Activated CD4-positive, alpha-beta T cell treated with anti-CD3 and anti-CD28 coated beads, Interleukin-2, amount 50 U/mL, for 16 hours (primary cell): ENCODE measurements around the gene SLC2A4.

ENCODE experiments used
- DNase-seq: peaks from one replicate; pipeline ENCODE4 v3.0.0-alpha.2; 2020

Gene SLC2A4

GRCh38 chr17:7280519-7281073 lies 922 bp upstream of the SLC2A4 start:
- peak; percentile 82 for DNase-seq

DNA sequence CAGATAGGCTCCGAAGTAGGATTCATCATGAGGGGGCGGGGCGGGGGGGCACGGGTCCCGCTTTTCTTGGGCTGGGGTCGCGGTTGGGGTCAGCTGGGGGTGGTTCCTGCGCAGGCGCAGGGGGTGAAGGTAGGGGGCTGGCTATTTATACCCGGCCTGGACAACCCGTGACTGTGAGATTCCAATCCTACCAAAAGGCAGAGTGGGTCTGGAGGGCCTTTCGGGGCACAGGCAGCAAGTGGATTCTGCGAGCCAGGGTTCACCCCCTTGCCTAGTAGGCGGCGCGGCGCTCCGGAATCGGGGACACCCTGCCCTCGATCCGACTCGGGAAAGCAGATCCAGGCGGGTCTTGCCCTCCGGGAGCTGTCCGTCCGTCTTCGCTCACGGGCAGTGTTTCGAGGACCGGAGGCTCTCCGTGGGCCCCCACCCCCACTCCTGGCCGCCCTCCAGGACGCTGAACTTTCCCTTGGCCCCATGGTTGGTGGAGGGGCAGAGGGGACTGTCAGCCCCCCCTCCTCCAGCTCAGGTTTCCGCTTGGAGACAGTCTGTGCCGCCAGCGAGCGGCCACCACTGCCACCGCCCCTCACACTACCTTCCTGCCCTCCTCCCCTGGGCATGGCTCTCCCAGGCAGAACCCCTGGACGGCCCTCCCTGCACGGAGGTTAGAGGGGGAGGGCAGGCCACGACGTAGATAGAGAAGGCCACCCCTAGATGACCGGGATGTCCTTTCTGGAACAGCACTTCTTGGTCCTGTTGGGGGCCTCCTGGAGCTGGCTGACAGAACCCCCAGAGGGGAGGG lies 634 bp downstream of the SLC2A4 start:
- no peak for DNase-seq

DNA sequence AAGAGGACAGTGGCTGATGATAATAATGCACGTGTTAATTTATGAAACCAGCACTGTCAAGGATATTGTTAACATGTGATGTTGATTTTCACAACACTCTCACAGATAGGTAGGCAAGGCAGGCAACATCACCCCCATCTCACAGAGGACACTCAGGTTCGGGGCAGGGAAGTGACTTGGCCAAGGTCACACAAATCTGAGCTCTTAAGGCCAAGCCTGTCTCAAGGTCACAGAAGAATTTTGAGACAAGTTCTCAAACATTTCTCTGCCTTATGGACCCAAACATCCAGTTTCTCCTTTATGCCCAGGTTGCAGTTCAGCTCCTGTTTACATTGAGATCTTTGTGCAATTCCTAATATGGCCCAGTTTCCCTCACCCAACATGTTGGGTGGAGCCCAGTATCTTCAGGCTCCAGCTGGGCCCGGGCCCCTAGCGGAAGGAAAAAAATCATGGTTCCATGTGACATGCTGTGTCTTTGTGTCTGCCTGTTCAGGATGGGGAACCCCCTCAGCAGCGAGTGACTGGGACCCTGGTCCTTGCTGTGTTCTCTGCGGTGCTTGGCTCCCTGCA lies 1.3 kb downstream of the SLC2A4 start:
- DNase-seq = no peak

- no peak for DNase-seq
These were observed 2.1 kb downstream of the SLC2A4 start for GRCh38 chr17:7283471-7284216.

- no peak for DNase-seq
These were observed 3.4 kb downstream of the SLC2A4 start for GRCh38 chr17:7284911-7285310.

DNA sequence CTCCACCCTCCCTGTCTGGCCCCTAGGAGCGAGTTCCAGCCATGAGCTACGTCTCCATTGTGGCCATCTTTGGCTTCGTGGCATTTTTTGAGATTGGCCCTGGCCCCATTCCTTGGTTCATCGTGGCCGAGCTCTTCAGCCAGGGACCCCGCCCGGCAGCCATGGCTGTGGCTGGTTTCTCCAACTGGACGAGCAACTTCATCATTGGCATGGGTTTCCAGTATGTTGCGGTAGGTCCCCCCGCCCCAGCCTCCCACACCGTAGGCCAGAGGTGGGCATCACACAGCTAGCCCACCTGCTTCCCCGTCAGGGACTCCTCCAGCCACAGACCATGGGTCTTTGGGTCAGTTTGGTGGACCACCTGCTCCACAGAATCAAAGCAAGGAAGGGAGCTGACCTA lies 4.2 kb downstream of the SLC2A4 start:
- no peak for DNase-seq

- no peak for DNase-seq
These were observed 7.9 kb downstream of the SLC2A4 start for GRCh38 chr17:7289256-7290032.

GRCh38 chr17:7290166-7290565 lies 8.6 kb downstream of the SLC2A4 start:
- DNase-seq = no peak

DNA sequence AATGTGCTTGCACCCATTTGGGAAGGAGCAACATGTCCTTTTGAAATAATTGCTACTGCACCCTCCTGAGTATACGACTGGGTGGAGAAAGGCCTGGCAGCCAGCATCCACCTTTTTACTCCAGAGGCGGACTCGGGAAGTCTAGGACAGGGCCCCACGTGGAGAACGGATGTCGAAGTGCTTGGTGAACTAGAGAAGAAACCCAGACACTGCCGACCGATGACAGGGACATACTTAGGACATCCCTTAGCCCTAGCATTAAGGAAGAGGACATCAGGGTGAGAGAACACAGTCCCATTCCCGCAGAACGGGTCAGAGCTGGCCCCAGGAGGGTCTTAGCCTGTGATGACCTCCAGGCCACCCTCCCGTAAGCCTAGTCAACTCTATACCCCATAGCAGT lies 9.2 kb downstream of the SLC2A4 start:
- DNase-seq = no peak

DNA sequence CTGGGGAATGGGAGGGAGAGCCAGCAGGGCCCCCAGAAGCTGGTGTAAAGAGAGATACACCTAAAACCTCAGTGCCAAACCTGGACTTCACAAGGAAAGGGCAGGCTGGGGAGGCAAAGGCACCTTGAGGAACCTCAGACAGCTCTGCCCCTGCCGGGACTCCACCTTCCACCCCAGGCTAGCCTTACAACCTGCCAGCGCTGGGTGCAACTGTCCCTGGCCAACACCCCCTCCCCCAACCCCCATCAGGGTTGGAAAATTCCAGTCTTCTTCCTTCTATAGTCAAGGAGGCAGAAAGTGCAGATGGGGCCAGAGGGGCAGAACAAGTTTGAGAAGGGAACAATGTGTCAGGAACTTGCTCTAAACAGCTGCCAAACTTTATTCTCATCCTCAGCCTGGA lies 10.7 kb downstream of the SLC2A4 start:
- DNase-seq = no peak

DNA sequence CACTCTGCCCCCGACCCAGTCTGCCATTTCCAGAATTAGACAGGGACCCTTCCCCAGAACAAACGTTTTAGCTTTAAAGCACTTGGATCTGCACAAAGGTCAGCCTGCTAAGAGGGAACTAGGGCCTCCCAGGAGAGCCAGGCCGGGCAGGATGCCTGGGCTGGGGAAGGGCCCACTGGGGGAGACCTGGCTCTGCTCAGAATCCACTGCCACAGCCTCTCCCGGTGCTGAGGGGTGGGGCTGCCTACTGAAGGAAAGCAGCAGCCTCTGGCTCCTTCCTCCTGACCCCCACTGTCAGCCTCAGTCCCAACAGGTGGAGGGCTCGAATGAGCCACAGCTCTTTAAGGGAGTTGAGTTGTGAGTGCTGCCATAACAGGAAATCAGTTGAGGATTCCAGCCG lies 11.2 kb downstream of the SLC2A4 start:
- DNase-seq = no peak

GRCh38 chr17:7293159-7293558 lies 11.6 kb downstream of the SLC2A4 start:
- no peak for DNase-seq

DNA sequence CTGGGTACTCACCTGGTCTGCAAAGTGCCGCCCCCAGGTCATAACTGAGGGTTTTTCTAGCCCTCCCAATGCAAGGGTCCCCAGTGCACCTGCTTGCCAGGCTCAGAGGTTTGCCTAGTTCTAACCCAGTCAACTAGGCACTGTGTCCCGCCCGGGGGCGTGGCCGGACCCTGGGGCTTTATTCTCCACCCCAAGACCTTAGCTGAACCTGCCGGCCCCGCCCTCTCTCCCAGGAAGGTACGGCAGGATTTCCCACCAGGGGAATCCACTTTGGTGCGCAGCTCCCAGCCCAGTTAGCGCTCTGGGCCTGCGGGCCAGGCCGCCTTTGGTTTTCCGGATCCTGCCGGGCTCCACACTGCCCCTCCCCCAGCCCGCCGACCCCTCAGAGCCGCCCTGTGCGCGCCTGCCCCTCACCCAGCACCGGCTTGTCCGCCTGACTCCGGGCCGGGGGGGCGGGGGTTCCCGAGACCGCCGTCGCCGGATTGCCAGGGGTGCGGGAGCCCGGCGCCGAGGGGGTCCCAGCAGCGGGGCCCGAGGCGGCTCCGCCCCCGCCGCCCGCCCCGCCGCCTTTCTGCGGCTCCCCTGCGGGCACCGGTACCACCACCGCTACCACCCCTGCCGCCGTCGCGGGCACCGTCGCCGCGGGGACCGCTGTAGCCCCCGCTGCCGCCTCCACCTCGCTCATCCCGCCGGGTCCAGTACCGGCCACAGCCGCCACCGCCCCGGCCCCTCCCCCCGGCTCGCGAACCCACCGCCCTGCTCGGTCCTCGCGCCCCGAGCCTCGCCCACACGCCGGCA lies 12.5 kb downstream of the SLC2A4 start:
- DNase-seq = no peak

GRCh38 chr17:7294614-7295153 lies 13.2 kb downstream of the SLC2A4 start, which contains the start of gene YBX2:
YBX2 (minus strand) TSS chr17:7294639; CDS start chr17:7294500, 139 bp downstream.
- DNase-seq = peak; percentile 81

DNA sequence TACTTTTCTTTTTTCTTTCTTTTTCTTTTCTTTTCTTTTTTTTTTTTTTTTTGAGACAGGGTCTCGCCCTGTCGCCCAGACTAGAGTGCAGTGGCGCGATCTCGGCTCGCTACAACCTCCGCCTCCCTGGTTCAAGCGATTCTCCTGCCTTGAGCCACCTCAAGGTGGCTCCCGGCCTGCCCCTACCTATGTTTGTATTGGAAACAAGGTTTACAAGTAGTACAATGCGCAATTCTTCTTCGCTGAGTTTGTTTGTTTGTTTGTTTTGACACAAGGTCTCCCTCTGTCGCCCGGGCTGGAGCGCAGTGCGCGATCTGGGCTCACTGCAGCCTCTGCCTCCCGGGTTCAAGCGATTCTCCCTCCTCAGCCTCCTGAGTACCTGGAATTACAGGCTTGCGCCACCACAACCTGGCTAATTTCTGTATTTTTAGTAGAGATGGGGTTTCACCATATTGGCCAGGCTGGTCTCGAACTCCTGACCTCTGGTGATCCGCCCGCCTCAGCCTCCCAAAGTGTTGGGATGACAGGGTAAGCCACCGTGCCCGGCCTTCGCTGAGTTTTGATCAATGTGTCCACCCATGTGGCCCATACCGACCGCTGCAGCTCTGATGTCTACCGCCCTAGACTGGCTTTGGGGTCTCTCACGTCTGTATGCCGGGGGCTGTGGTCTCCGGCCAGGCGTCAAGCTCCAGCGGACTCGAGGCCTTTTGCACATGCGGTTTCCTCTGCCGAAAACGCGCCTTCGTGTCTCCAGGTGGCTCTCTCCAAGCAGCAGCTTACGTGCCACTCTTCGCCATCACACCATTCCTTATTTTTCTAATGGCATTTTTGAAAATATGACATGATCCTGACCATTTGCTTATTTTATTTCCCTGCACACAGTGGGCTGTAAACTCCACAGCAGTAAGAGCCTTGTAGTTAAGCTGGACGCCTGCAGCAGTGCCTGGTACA lies 14.0 kb downstream of the SLC2A4 start:
- no peak for DNase-seq

DNA sequence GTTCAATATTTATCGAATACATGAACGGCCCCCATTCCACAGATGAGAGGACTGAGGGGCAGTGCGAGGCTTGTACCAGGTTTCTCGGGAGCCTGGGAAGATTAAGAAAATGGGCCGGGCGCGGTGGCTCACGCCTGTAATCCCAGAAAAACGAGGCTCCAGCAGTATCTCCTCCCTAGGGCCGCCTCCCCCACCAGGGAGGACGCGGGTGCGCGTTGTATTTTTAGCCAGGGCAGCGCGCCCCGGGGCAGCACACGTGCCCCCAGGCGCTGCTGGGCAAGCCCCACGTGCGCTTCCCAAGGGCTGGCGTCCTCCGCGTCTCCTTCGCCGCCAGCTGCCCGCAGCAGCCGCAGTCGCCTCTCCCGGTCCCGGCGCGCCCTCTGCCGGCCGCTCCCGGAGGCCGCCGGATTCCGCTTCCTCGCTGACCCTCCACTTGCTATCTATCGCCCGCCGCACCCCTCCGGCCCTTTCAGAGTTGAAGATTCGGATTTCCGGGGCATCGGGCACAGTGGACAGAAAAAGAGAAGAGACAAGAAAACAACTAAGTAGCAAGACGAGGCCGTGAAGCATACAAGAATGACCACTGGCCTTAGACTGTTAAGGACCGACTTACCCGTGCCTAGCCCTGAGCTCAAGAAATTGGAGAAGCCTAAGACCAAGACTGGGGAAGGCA lies 14.8 kb downstream of the SLC2A4 start:
- peak; percentile 74 for DNase-seq

DNA sequence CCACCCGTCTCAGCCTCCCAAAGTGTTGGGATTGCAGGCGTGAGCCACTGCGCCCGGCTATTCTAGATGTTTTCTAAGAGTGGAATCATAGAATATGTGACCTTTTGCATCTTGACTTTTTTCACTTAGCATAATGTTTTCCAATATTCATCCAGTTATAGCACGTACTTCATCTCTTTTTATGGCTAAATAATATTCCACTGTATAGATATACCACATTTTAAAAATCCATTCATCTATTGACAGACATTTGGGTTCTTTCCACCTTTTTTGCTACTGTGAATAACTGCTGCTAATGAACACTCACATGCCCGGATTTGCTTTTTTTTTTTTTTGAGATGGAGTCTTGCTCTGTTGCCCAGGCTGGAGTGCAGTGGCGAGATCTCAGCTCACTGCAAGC lies 22.7 kb downstream of the SLC2A4 start:
- DNase-seq = no peak

DNA sequence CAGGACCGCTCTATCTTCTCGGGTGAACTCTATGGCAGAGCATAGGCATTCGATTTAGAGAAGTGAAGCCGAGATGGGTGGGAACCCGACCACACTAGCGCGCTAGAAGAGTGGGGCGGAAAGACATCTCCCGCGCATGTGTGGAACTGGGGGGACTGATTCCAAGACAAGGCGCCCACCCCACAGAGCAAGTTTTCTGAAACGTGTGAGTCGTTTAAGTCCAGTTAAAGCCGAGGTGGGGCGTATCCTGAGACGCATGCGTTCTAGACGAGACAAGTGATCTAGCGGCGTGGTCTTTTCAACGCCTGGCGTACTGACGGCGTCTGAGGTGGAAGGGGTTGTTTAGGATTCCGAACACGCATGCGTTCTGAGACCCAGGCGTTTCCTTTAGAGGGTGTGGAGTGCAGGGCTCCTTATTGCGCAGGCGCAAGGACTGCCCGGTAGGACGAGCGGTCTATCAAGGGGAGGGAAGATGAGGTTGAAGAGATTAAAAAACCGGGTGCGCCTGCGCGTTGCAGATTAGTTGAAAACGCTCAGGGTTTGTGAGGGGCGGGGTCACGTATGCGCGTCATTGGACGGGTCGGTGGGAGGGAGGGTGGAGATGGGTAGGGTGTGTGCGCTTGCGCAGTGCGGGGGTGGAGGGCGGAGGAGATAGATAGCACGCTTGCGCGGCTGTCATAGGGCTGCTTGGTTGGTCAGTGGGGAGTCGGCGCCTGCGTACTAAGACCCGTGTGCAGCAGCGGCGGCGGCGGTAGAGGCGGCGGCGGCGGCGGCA lies 25.6 kb downstream of the SLC2A4 start, which contains the start of gene EIF5A:
TSS of gene EIF5A (plus strand) at position 718 of the 775 bp plus-strand sequence. CDS start 2,008 bp downstream, outside the sequence.
- DNase-seq = peak; percentile 100
